HG03060 (cell line): ENCODE measurements around the gene CHD2.

ENCODE experiments used
- ATAC-seq: cut with Tn5 transposase; IDR thresholded peaks from one replicate; pipeline ENCODE4 v1.9.1; 2021; ENCODE audit warnings: low read depth, moderate number of reproducible peaks; ENCODE audit not compliant: unreplicated experiment

Gene CHD2

DNA sequence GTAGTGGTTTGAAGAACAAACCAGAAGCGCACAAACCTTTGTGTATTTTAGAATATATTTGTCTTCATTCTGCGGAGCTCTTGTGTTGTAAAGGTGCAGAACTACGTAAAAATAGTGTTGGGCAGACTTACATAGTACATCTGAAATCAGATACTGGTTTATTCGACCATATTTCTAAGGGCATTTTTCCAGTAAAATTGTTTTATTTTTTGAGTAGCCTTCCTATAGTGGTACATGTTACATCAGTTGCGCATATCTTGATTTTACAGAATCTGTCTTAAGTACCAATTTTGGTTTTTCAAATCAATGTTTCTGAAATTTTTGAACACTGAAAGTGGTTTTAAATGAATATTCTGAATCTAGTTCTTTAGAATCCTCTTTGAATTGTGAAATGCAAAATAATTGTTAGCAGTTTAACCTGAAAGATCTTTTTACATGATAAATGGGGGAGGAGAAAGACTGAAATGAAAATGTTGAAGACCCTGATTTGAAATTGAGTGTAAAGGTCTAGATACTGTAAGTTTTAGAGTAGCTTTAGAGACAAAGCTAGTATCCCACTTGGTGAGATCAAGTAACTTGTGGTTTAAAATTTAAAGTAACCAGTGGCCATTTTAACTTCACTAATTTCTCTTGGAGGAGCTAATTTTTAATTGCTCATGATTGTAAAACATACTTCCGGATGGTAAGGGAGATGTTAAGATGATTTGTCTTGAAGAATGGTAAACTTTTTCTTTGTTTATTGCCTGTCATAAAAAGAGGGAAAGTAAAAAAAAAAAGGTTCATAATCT is 15.5 kb upstream of the CHD2 start:
- ATAC-seq, result no peak

DNA sequence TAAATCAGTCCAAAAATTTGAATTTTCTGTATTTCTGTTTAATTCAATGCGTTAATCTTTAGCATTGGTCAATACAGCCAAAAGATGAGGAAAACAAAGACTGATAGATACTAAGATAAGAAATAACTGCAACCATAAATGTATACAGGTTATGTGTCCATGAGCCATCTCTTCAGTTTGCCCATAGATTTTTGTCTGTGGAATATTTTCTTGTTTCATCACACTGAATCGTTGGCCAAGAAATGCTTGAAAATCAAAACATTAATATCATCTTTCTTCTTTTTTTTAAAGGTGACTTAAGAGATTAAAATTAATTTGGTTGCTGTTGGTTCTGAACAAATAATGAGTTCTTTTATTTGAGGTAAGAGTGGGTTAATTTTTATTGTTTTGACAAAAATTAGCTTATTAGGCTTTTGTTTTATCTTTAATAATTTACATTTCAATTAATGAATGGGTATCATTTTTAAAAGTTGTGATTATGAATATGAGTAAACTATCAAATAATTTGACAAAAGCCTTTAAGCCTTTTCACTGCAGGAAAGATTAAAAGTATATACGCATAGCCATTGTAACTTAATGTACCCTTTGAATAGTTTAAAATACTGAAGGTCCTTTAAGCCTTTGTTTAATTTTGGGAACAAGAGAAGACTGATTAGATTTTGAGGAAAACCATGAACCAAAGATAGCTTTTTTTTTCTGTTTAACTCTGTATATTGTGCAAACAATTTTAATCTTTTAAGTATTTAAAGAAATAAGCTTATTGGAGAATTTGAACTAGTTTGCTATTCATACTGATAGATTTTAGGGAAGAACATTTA is 14.7 kb upstream of the CHD2 start:
- no peak for ATAC-seq

DNA sequence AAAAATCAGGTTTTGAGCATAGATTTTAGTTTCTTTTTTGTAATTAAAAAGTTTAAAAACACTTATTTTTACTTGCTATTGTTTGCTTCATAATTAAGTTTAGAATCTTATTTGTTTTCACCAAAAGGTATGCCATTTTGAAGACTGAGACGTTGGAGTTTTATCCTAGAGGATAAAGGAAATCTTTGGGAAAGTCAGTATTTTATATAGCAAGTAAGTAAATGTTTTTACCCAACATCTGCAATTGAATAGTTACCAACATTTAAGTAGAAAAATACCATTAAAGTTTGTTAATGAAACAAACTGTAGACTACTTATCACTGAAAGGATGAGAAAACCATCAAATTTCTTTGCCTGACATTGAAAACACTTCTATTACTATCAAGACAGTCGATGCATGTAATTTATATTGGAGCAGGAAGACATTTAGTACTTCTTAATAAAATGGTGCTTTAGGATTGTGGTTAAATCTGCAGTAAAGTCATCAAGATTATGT is 14.0 kb upstream of the CHD2 start:
- no peak for ATAC-seq

GRCh38 chr15:92886815-92887214 is 13.3 kb upstream of the CHD2 start:
- ATAC-seq, result no peak

DNA sequence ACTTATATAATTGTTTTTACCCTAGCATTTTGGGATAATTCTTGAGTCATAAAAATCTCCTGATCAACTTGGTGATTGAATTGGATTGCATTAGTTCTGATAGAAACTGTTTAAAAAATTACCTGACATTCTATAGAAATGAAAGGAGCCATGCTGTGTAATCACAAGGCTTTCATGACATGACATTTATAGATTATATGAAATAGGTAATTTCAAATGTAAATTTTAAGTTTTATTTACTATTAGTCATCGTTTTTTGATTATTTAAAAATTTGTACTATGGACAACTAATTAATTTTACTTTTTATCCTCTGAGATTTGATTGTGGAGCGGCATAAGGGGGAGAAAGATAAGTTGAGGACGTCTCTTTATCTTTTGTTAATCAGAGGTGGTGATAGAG is 12.3 kb upstream of the CHD2 start:
- ATAC-seq, result no peak

DNA sequence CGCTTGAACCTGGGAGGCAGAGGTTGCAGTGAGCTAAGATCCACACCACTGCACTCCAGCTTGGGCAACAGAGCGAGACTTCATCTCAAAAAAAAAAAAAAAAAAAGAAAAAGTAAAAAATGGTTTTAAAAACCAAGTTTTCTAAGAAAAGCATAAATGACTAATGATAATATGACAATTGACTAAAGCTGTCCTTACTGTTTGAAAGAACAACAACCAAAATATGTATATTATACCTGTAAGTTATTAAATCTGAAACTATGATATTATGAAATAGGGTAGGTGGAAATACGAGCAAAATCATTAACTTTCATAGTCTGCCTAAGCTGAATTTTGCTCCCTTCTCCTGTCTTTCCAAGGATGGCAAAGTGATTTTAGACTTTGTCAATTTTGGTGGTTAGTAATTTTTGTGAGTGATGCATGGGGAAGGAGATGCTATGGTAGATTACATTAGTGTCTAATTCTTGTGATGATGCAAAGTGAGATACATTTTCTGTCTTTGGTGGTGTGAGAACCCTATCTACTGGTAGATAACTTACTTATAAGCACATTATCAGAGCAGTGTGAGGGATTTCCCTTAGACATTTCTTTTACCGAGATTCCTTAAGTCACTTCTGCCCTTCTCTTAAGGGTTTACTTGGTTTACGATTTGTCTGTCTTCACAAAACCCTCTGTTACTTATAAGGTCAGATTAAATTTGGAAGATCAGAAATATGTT is 10.6 kb upstream of the CHD2 start:
- no peak for ATAC-seq

DNA sequence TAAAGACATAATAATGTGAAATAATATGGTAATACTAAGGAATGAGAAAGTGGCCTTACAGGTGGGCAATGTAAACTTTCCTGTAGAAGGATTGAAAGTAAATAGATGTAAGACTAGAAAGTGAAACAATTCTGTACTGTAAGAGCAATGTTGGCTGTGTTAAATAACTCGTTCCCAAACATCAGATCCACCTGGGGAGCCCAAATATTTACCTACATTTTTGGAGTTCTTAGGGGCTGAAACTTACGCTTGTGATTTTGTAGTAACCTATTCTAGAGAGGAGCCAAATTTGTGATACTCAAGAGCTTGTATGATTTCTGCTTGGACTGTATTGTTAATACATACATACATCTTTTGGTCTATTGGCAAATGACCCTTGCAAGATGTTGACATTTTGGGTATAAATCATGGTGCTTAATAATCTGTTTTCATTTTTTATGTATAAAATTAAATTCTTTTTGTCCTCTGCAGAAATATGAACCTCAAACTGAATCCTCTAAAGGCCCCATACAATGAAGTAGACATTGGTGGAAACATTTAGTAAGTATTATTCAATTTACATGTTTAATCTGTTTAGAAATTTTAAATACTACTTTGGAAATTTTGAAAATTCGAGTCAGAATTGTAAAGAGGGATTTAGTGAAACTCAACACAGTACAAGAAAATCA is 8.5 kb upstream of the CHD2 start:
- no peak for ATAC-seq

- no peak for ATAC-seq
Measured at GRCh38 chr15:92892201-92892555, 7.9 kb upstream of the CHD2 start.

DNA sequence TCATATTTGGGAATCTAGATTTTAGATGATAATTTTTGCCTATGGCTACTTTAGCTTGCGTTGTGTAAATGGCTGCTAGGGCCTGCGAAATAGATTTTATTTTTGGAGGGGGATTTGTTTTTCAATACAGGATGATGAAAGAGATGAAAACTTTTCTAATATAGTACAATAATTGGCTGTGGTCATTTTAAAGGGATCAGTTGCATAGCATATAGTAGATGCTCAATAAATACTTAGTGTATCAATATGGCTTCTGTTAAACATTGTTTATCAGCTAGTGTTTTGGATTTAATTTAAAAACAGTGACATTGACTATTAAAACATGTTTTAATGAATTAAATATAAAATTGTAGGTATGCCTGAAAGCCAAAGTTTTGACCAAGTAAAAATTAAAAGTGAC is 6.9 kb upstream of the CHD2 start:
- no peak for ATAC-seq

- ATAC-seq, result no peak
Measured at GRCh38 chr15:92896561-92896960, 3.6 kb upstream of the CHD2 start.

DNA sequence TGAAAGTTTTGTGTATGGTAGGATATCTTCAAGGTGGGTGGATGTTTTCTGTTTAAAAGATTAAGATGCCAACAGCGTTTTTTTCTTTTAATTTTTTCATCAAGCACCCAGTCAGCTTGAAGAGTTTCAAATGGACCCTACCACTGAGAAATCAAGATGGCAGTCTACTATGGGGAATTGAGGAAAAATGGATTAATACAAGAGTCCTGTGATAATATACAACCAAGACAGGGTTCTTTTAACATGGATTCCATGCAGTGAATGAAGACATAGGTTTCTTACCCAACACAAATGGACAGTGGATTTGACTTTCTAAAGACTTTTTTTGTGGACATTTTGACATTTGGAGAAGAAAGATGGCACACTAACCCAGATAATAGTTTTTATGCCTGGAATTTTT is 2.5 kb upstream of the CHD2 start:
- ATAC-seq, result no peak

GRCh38 chr15:92898988-92899582 is 1.0 kb upstream of the CHD2 start:
- ATAC-seq, result no peak

GRCh38 chr15:92899601-92899947 is 550 bp upstream of the CHD2 start:
- ATAC-seq, result no peak

DNA sequence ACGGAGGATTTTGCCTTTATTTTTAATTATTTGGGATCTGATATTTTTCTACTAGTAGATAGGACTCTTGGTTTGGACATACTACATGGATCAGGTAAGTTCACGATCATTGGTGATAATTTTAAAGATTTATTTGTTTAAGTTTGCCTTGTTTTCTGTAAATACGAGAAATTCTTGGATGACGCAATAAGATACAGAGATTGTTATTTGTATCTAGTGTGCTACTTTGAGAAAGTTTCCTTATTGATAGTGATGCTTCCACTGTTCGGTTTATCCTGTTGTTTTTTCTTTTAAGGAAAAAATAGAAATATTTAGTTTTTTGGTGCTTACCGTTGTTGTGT is 577 bp downstream of the CHD2 start:
- ATAC-seq, result no peak

GRCh38 chr15:92901072-92901761 is 1.1 kb downstream of the CHD2 start:
- ATAC-seq, result no peak

- no peak for ATAC-seq
Measured at GRCh38 chr15:92901995-92902394, 1.9 kb downstream of the CHD2 start.

DNA sequence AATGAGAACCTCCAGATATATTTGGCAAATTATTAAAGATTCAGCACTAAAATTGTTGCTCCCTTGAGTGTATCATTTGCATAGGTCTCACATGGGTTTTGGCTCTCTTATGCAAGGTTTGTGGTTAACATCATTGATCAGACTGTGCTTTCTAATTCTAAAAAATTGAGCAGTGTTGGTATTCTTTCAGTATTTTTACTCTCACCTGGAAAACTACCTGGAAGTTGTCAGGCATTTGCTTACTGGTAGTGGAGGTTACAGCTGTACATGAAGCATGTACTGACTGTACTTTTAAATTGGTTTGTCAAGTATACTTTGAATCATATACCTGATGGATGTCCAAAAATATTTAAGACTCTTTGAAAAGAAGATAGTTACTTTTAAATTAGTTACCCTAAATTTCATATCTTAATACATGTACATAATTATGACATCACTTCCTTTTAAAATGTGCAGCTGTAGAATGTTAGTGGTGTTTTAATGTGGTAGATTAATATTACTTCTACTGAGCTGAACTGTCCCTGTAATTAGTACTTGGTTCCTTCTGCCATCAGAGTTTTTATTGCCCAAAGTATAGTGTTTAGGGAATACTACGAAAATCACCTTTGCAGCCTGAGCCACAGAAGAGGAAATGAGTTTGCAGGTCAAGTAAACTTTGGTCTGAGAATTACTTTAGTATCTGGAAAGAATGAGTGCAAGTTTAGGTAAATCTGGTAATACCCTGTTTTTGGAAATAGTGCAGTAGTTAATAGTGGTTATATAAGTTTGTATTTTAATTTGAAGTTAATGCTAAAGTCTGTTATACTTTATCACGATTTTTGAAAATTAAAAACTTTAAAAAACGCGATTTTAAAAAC is 2.8 kb downstream of the CHD2 start:
- ATAC-seq, result no peak

GRCh38 chr15:92903631-92903965 is 3.5 kb downstream of the CHD2 start:
- ATAC-seq, result no peak
